Sigmoid colon (tissue), 7 donors: ENCODE measurements around the gene EFNA2. TPM values are rescaled to one million over a fixed set of nuclear protein-coding genes. Genes with fewer than 3 reads are reported as not detected.

Source experiments
- DNase-seq: peaks from one replicate; pipeline ENCODE4 v3.0.0-alpha.2; 2019
- H3K27ac ChIP-seq, 4 donors: fragments of 200-600 bp; sonication (generic); one replicate each; pipeline ENCODE4 v1.5.1; 2016 to 2019; ENCODE audit warnings: mild to moderate bottlenecking in 1 of 4
- H3K27me3 ChIP-seq, 3 donors: fragments of 200-600 bp; sonication (generic); one replicate each; pipeline ENCODE4 v1.5.1; 2019; ENCODE audit warnings: mild to moderate bottlenecking in 1 of 3
- H3K36me3 ChIP-seq, 4 donors: fragments of 200-600 bp; sonication (generic); one replicate each; pipeline ENCODE4 v1.5.1; 2016 to 2019
- H3K4me1 ChIP-seq, 4 donors: fragments of 200-600 bp; sonication (generic); one replicate each; pipeline ENCODE4 v1.5.1; 2017 to 2019
- H3K4me3 ChIP-seq, 4 donors: fragments of 200-600 bp; sonication (generic); one replicate each; pipeline ENCODE4 v1.5.1; 2017 to 2019; ENCODE audit warnings: mild to moderate bottlenecking in 2 of 4, moderate library complexity in 1 of 4
- H3K9me3 ChIP-seq, 4 donors: fragments of 200-600 bp in 3 of 4; sonication (generic) in 3 of 4; one replicate each; pipeline versions ENCODE4 v1.5.1 to v1.6.1; 2013 to 2019
- EP300 ChIP-seq, 4 donors: sonication (generic); formaldehyde crosslinking; IDR thresholded peaks; one replicate each; pipeline ENCODE4 v1.6.1; 2017; ENCODE audit warnings: antibody characterized with exemption in 4 of 4
- POLR2A ChIP-seq, 2 donors: fragments of 450-650 bp; IDR thresholded peaks; one replicate each; pipeline ENCODE4 v1.6.1; 2016; ENCODE audit warnings: antibody characterized with exemption in 2 of 2, mild to moderate bottlenecking in 2 of 2, moderate library complexity in 2 of 2
- POLR2AphosphoS5 ChIP-seq, 4 donors: sonication (generic); formaldehyde crosslinking; IDR thresholded peaks; one replicate each; pipeline ENCODE4 v1.6.1; 2017; ENCODE audit warnings: antibody characterized with exemption in 4 of 4
- WGBS, 2 donors: extraction: QIAGEN DNeasy Blood & Tissue Kit; methylation state at CpG; one replicate each; pipeline ENCODE4 v1.1.7; 2013; 5-methylcytosine and 5-hydroxymethylcytosine counted together
- intact Hi-C: fragments of 100-400 bp; cut with DNase I; formaldehyde crosslinking; loops from one replicate; pipeline ENCODE4 v1.15.1; 2023
- polyA plus RNA-seq, 3 donors: library from polyadenylated mRNA; stranded (reverse); fragments of 200-250 nt; gene quantifications; one replicate each; pipeline ENCODE4 v1.2.3, GENCODE V29; 2013
- total RNA-seq, 4 donors: library from RNA; depleted of rRNA; stranded (reverse); fragments of >200 nt; gene quantifications; one replicate each; pipeline ENCODE4 v1.1.0, GENCODE V29; 2016
- TF ChIP-seq, protein P1 (sequence below), 4 experiments: fragments of 450-650 bp in 3 of 4; fragments of 200-600 bp in 1 of 4; IDR thresholded peaks; one replicate each; pipeline ENCODE4 v1.5.1; 2016 to 2019; ENCODE audit warnings: antibody characterized with exemption in 4 of 4, mild to moderate bottlenecking in 3 of 4, moderate library complexity in 2 of 4
- donor health status: healthy with polysubstance abuse.
- donor health status: Bipolar disorder and iron deficiency.
- donor health status: healthy.

The EFNA2 gene
- total and polyA plus RNA-seq, 7 donors = 23.4 to 40.6 (median 25.2) TPM; not detected in 4

DNA sequence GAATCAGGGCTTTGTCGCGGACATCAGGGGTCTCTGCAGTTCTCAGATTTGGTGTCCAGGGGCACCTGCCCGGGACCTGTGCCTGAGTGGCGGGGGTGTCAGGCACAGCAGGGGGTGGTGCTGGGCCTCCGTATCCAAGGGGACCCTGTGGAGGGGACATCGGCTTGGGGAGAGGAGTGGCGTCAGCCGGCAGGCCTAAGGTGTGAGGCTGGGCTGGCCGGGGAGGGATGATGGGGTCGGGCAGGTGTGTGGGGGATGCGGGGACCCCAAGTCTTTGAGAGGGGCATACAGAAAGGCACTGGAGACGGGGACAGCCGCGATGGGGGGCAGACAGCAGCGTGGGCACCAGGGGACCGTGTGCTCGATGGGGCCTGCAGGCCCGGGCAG is 2.5 kb downstream of the EFNA2 start:
- WGBS, 2 donors = 89 to 91% methylated on average over 18 of the region's 18 CpGs
- DNase-seq = no peak
- Histone ChIP-seq H3K9me3 (no peaks in the 10 kb centered on the region), H3K4me1 (peaks cover 0 to 10% (median 5%) of the 10 kb centered on the region in 4 donors), H3K27ac (no peak overlapping the region), H3K27me3 (peaks cover 44 to 97% (median 90%) of the 10 kb centered on the region in 3 donors), H3K4me3 (no peak overlapping the region), H3K36me3 (no peaks in the 10 kb centered on the region)
- TF ChIP-seq POLR2A (IDR thresholded peaks at IDR 0.05) (no peak), POLR2AphosphoS5 (IDR thresholded peaks at IDR 0.05) (no peak), EP300 (IDR thresholded peaks at IDR 0.05) (no peak)
- TF ChIP-seq, protein P1, sequence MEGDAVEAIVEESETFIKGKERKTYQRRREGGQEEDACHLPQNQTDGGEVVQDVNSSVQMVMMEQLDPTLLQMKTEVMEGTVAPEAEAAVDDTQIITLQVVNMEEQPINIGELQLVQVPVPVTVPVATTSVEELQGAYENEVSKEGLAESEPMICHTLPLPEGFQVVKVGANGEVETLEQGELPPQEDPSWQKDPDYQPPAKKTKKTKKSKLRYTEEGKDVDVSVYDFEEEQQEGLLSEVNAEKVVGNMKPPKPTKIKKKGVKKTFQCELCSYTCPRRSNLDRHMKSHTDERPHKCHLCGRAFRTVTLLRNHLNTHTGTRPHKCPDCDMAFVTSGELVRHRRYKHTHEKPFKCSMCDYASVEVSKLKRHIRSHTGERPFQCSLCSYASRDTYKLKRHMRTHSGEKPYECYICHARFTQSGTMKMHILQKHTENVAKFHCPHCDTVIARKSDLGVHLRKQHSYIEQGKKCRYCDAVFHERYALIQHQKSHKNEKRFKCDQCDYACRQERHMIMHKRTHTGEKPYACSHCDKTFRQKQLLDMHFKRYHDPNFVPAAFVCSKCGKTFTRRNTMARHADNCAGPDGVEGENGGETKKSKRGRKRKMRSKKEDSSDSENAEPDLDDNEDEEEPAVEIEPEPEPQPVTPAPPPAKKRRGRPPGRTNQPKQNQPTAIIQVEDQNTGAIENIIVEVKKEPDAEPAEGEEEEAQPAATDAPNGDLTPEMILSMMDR (IDR thresholded peaks at IDR 0.05) = no peak
- intact Hi-C loops = no loop called here

DNA sequence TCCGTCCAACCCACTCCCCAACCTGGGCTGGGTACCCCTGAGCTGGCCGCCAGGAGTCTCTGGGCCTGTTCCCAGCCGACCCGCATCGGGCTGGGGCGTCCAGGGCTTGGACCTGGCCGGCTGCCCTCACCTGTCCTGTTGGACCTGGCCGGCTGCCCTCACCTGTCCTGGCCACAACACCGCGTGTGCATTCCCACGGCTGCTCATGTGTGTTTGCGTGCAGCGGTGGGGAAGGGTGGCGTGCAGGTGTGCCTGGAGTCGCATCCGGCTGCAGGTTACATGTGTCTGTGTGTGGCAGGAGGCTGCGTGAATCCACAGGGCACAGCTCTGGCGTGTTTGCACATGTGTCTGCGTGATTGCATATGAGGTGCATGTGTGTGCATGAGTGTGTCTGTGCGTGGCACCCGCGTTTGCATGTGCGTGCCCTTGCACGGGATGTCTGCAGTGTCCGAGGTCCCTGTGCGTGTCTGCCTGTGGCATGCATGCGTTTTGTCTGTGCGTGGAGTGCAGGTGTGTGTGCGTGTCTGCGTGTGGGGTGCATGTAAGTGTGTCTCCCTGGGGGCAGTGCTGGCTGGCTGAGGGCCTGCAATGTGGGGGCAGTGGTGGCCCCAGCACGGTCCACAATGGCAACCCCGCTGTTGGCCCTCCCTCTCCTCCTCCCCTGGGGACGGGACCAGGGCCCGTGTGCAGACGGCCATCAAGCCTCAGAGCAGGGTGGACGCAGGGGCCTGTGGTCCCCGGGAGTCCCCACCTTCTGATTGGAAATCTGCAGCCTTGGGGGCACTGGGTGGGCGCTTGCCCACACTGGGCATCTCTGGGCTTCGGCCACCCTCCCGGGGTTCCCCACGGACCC is 3.4 kb downstream of the EFNA2 start:
- TF ChIP-seq EP300 (IDR thresholded peaks at IDR 0.05) (no peak), POLR2A (IDR thresholded peaks at IDR 0.05) (no peak), POLR2AphosphoS5 (IDR thresholded peaks at IDR 0.05) (no peak)
- TF ChIP-seq, protein P1 (IDR thresholded peaks at IDR 0.05) = no peak
- H3K27me3 ChIP-seq = peaks cover 38 to 97% (median 90%) of the 10 kb centered on the region in 3 donors

DNA sequence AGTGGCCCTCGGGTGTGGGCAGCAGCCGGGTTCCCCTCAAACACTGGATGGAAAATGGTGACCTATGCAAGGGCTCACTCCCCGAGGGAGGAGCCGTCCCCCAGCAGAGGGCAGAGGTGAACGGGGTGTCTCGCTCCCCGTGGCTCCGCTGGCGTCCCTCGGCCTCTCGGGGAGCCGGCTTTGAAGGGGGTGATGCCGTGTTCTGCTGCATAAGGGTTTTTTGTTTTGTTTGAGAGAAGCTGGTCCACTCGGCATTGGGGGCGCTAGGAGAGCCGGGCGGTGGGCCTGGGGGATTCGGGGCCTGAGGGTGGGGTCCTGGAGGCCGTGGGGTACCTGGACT is 4.0 kb downstream of the EFNA2 start:
- Histone ChIP-seq H3K4me1 (peaks cover 0 to 10% (median 5%) of the 10 kb centered on the region in 4 donors), H3K36me3 (no peaks in the 10 kb centered on the region), H3K27ac (no peak overlapping the region), H3K9me3 (no peaks in the 10 kb centered on the region), H3K4me3 (no peak overlapping the region), H3K27me3 (peaks cover 32 to 97% (median 90%) of the 10 kb centered on the region in 3 donors)
- TF ChIP-seq, protein P1 (IDR thresholded peaks at IDR 0.05) = no peak
- TF ChIP-seq POLR2AphosphoS5 (IDR thresholded peaks at IDR 0.05) = no peak
- TF ChIP-seq EP300 (IDR thresholded peaks at IDR 0.05) = no peak
- TF ChIP-seq POLR2A (IDR thresholded peaks at IDR 0.05) = no peak
- 79 to 81% methylated on average over 19 of the region's 19 CpGs for WGBS, 2 donors
- DNase-seq = no peak
- intact Hi-C loops = no loop called here

More for the DNA sequence above, 3.4 kb downstream of the EFNA2 start:
- Histone ChIP-seq H3K4me3 (no peak overlapping the region), H3K4me1 (peaks cover 0 to 10% (median 5%) of the 10 kb centered on the region in 4 donors), H3K27ac (no peak overlapping the region), H3K9me3 (no peaks in the 10 kb centered on the region), H3K36me3 (no peaks in the 10 kb centered on the region)
- intact Hi-C loops = no loop called here
- no peak for DNase-seq
- 78 to 86% methylated on average over 41 of the region's 41 CpGs for WGBS, 2 donors

DNA sequence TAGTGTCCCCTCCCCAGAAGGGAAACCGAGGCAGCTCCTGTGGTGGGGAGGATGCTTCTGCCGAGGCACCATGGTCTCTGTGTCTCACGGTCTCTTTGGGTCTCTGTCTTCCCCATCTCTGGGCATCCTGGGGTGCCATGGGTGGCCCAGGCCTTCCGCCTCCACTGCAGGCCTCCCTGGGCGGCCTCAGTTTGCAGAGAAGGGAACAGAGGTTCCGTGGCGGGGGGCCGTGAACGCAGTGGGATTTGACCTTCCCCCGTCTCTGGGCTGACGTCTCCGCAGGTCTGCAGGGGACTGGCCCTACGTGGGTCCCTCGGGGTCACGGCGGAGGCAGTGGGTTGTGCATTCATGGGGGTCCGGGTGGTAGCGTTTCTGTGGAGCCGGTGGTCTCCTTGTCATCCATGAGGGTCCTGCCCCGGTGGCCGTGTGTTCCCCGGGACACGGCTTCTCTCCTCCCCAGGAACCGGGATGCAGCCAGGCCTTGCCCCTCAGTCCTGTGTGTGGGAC is 4.6 kb downstream of the EFNA2 start:
- no peak overlapping the region for H3K27ac ChIP-seq
- intact Hi-C loops = no loop called here
- peaks cover 32 to 97% (median 90%) of the 10 kb centered on the region in 3 donors for H3K27me3 ChIP-seq
- no peak overlapping the region for H3K4me3 ChIP-seq
- no peaks in the 10 kb centered on the region for H3K9me3 ChIP-seq
- WGBS, 2 donors = 85 to 89% methylated on average over 24 of the region's 24 CpGs
- no peaks in the 10 kb centered on the region for H3K36me3 ChIP-seq
- no peak for DNase-seq
- H3K4me1 ChIP-seq = peaks cover 0 to 14% (median 7%) of the 10 kb centered on the region in 4 donors
- TF ChIP-seq, protein P1 (IDR thresholded peaks at IDR 0.05) = no peak
- TF ChIP-seq POLR2AphosphoS5 (IDR thresholded peaks at IDR 0.05) (no peak), EP300 (IDR thresholded peaks at IDR 0.05) (no peak), POLR2A (IDR thresholded peaks at IDR 0.05) (no peak)
